Hepatocyte (in vitro differentiated cells): Measurements from ENCODE around the gene NUMA1. TPM values are rescaled to one million over a fixed set of nuclear protein-coding genes. Genes with fewer than 3 reads are reported as not detected.

Source experiments
- DNase-seq: peaks from one replicate; pipeline ENCODE4 v3.0.0-alpha.2; 2016; ENCODE audit warnings: low spot score
- H2AFZ ChIP-seq: fragments of 200-600 bp; sonication (generic); 2 replicates; pipeline ENCODE4 v1.6.0; 2016; ENCODE audit warnings: antibody characterized with exemption, mild to moderate bottlenecking
- H3K27ac ChIP-seq: fragments of 200-600 bp; sonication (generic); 2 replicates; pipeline ENCODE4 v1.5.1; 2016; ENCODE audit warnings: mild to moderate bottlenecking
- H3K27me3 ChIP-seq: fragments of 200-600 bp; sonication (generic); 2 replicates; pipeline ENCODE4 v1.6.1; 2016
- H3K36me3 ChIP-seq: fragments of 200-600 bp; sonication (generic); replicated peaks from 2 replicates; pipeline ENCODE4 v1.5.1; 2016; ENCODE audit warnings: low read depth; ENCODE audit not compliant: insufficient read depth
- H3K4me1 ChIP-seq: fragments of 200-600 bp; sonication (generic); 2 replicates; pipeline ENCODE4 v1.5.1; 2016; ENCODE audit warnings: mild to moderate bottlenecking, moderate library complexity; ENCODE audit not compliant: insufficient read depth
- H3K4me2 ChIP-seq: fragments of 200-600 bp; sonication (generic); 2 replicates; pipeline ENCODE4 v1.6.0; 2016
- H3K4me3 ChIP-seq: fragments of 200-600 bp; sonication (generic); 2 replicates; pipeline ENCODE4 v1.5.1; 2016; ENCODE audit warnings: mild to moderate bottlenecking
- H3K79me2 ChIP-seq: fragments of 200-600 bp; sonication (generic); 2 replicates; pipeline ENCODE4 v1.6.0; 2017; ENCODE audit warnings: mild to moderate bottlenecking
- H3K9me2 ChIP-seq: fragments of 200-600 bp; sonication (generic); replicated peaks from 2 replicates; pipeline ENCODE4 v1.6.0; 2017; ENCODE audit warnings: mild to moderate bottlenecking; ENCODE audit not compliant: insufficient read depth
- H3K9me3 ChIP-seq: fragments of 200-600 bp; sonication (generic); 2 replicates; pipeline ENCODE4 v1.5.1; 2016; ENCODE audit warnings: low read depth, mild to moderate bottlenecking
- H4K20me1 ChIP-seq: fragments of 200-600 bp; sonication (generic); 2 replicates; pipeline ENCODE4 v1.6.0; 2016; ENCODE audit warnings: mild to moderate bottlenecking; ENCODE audit not compliant: insufficient read depth, poor library complexity, severe bottlenecking
- EZH2 ChIP-seq: fragments of 200-600 bp; sonication (generic); IDR thresholded peaks from 2 replicates; pipeline ENCODE4 v1.6.1; 2016; ENCODE audit warnings: antibody characterized with exemption, mild to moderate bottlenecking, borderline replicate concordance
- EZH2phosphoT487 ChIP-seq: fragments of 200-600 bp; sonication (generic); IDR thresholded peaks from one replicate; pipeline ENCODE4 v1.6.1; 2018; ENCODE audit warnings: antibody characterized with exemption, mild to moderate bottlenecking, low read depth, moderate library complexity; ENCODE audit not compliant: unreplicated experiment, severe bottlenecking
- WGBS: methylation state at CpG from one replicate; pipeline ENCODE4 v1.1.6; 2016; ENCODE audit warnings: low lambda C conversion rate; ENCODE audit errors: missing lambda C conversion rate; 5-methylcytosine and 5-hydroxymethylcytosine counted together
- polyA plus RNA-seq: library from polyadenylated mRNA; unstranded; fragments of >200 nt; fragmentation: Nextera tagmentation; extraction: Ambion mirVana; gene quantifications from 2 replicates; pipeline ENCODE4 v1.2.1, GENCODE V29; 2016
- total RNA-seq: library from RNA; depleted of rRNA; stranded (reverse); fragments of >200 nt; gene quantifications from 2 replicates; pipeline ENCODE4 v1.2.3, GENCODE V29; 2014
- TF ChIP-seq, protein P1 (sequence below): fragments of 200-600 bp; sonication (generic); IDR thresholded peaks from 2 replicates; pipeline ENCODE4 v1.5.1; 2016; ENCODE audit warnings: antibody characterized with exemption, mild to moderate bottlenecking; ENCODE audit not compliant: poor library complexity

The NUMA1 gene
- total and polyA plus RNA-seq, 2 experiments from 2014 or later = 103 to 140 TPM

DNA sequence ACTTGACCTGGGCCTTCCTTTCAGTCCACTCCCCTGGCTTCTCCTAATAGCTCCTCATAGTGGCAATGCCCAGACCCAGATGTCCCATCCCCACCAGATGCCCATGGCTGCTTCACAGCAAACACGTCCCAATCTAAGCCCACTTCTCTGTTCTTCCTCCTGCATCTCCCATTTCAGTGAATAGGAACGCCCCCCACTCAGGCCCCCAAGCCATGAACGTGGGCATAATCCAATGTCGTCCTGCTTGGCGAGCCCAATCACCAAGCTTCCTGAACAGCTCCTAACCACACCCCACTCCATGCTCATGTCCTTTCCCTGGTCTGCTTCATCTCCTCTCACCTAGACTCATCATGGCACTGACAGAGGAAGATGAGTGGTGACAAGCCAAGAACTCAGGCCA, 72.8 kb downstream of the NUMA1 start:
- 95% methylated on average over 5 of the region's 5 CpGs for WGBS
- TF ChIP-seq EZH2 = no peak
- TF ChIP-seq EZH2phosphoT487 = no peak
- TF ChIP-seq, protein P1, sequence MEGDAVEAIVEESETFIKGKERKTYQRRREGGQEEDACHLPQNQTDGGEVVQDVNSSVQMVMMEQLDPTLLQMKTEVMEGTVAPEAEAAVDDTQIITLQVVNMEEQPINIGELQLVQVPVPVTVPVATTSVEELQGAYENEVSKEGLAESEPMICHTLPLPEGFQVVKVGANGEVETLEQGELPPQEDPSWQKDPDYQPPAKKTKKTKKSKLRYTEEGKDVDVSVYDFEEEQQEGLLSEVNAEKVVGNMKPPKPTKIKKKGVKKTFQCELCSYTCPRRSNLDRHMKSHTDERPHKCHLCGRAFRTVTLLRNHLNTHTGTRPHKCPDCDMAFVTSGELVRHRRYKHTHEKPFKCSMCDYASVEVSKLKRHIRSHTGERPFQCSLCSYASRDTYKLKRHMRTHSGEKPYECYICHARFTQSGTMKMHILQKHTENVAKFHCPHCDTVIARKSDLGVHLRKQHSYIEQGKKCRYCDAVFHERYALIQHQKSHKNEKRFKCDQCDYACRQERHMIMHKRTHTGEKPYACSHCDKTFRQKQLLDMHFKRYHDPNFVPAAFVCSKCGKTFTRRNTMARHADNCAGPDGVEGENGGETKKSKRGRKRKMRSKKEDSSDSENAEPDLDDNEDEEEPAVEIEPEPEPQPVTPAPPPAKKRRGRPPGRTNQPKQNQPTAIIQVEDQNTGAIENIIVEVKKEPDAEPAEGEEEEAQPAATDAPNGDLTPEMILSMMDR = no peak
- no peaks in the 10 kb centered on the region for H3K9me3 ChIP-seq
- no peaks in the 10 kb centered on the region for H3K9me2 ChIP-seq
- peaks cover 38% of the 10 kb centered on the region for H4K20me1 ChIP-seq
- H3K4me3 ChIP-seq = no peak overlapping the region
- H2AFZ ChIP-seq = no peak overlapping the region
- DNase-seq = no peak
- no peak overlapping the region for H3K27ac ChIP-seq
- no peaks in the 10 kb centered on the region for H3K4me1 ChIP-seq
- no peaks in the 10 kb centered on the region for H3K79me2 ChIP-seq
- H3K4me2 ChIP-seq = no peak overlapping the region
- H3K36me3 ChIP-seq = peaks cover 4% of the 10 kb centered on the region
- H3K27me3 ChIP-seq = no peaks in the 10 kb centered on the region

- Histone ChIP-seq H3K27me3 (no peaks in the 10 kb centered on the region), H3K36me3 (peaks cover 4% of the 10 kb centered on the region), H3K4me2 (no peak overlapping the region), H3K4me3 (no peak overlapping the region), H3K9me2 (no peaks in the 10 kb centered on the region), H3K79me2 (no peaks in the 10 kb centered on the region), H4K20me1 (peaks cover 35% of the 10 kb centered on the region), H3K9me3 (no peaks in the 10 kb centered on the region), H3K27ac (no peak overlapping the region), H3K4me1 (no peaks in the 10 kb centered on the region), H2AFZ (no peak overlapping the region)
- 93% methylated on average over 15 of the region's 15 CpGs for whole genome bisulfite sequencing
- TF ChIP-seq, protein P1 = no peak
- TF ChIP-seq EZH2 (no peak), EZH2phosphoT487 (no peak)
- DNase-seq = no peak
These were observed 73.3 kb downstream of the NUMA1 start for GRCh38 chr11:72007089-72007476.

DNA sequence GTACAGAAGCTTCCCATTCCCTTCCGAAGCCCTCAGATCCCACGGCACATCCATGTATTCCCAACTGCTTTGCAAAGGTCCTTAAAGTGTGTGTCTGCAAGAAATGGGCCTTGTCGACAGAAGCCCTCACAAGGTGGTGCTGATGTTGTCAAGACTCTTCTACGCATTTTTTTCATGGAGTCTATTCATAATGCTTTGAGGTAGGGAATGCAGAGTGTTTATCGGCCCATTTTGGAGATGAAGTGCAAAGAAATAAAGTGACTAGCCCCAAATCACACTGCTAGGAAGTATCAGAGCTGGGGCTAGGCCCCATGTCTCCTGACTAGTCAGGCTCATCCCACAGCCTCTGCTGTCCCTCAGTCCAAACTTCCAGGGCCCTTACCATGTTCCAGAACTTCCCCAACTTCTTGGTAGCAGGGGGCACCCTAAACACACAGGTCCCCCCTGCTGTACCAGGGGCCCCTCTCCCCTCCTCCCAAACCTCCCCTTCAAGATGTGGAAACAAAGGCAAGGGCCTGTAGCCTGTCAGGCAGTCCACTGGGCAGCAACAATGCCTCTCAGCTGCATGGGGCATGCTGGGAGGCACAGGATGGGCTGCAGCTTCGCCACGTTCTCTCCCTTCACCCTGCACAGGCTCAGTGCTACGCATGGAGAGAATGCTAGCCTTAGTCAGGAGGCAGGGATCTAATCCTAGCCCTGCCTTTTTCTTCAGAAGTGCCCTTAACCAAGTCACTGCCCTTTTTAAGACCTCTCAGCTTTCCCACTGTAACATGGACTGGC, 73.8 kb downstream of the NUMA1 start:
- peaks cover 4% of the 10 kb centered on the region for H3K36me3 ChIP-seq
- H4K20me1 ChIP-seq = peaks cover 29% of the 10 kb centered on the region

More for the DNA sequence above, 73.8 kb downstream of the NUMA1 start:
- no peak overlapping the region for H2AFZ ChIP-seq
- H3K4me3 ChIP-seq = no peak overlapping the region
- WGBS = 84% methylated on average over 8 of the region's 8 CpGs
- H3K9me2 ChIP-seq = no peaks in the 10 kb centered on the region
- no peaks in the 10 kb centered on the region for H3K79me2 ChIP-seq
- H3K4me1 ChIP-seq = no peaks in the 10 kb centered on the region
- no peak for DNase-seq
- no peaks in the 10 kb centered on the region for H3K9me3 ChIP-seq
- TF ChIP-seq EZH2 (no peak), EZH2phosphoT487 (no peak)
- TF ChIP-seq, protein P1 = no peak
- no peaks in the 10 kb centered on the region for H3K27me3 ChIP-seq
- no peak overlapping the region for H3K27ac ChIP-seq
- no peak overlapping the region for H3K4me2 ChIP-seq
